GM19099 (cell line): Measurements from ENCODE around the gene HES3.

Source experiments
- POLR2A ChIP-seq: IDR thresholded peaks from 3 replicates; pipeline ENCODE4 v1.6.1; 2011; ENCODE audit warnings: low read depth; ENCODE audit not compliant: insufficient read length; ENCODE audit errors: extremely low read depth

Gene HES3

GRCh38 chr1:6288665-6289064 lies 44.7 kb downstream of the HES3 start:
- no peak for TF ChIP-seq POLR2A

- no peak for TF ChIP-seq POLR2A
Measured at GRCh38 chr1:6292102-6292501, 48.1 kb downstream of the HES3 start.

DNA sequence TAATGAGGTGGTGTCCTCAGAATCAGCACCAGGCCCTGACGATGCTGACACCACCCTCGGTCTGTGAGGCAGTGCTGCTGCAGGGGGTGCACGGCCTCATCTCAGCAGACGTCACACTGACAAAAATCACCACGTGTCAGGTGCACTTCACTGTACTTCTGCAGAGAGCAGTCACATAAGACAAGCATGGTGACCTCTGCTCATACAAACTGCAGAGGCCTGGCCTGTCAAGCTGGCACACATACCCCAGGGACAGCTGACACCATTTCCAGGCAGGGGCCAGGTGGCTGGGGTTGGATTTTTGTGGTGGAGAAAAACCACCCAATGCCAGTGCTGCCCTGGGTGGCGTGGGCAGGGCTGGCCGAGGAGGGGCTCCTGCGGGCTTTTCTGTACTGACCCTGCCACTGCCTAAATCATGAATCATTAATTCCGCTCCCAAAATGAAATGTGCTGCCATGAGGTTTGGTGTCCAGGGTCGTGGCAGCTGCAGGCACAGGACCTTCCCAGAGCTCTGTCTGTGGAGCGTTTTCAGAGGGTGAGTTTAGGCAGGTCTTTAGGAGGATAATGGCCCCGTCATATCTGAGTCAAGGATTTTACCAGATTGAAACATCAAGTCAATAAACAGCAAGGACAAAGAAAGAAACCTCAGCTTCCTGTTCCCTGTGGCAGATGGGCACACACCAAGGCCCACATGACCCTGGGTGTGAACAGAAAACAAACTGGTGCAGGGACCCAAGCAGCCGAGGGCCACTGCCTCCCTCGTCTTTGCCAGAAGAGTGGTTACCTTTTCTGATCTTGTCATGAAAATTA lies 50.3 kb downstream of the HES3 start:
- no peak for TF ChIP-seq POLR2A

- no peak for TF ChIP-seq POLR2A
Measured at GRCh38 chr1:6294890-6295556, 51.0 kb downstream of the HES3 start.
